ENCODE results near the gene KYNU. TPM values are rescaled to one million over a fixed set of nuclear protein-coding genes. Genes with fewer than 3 reads are reported as not detected.

The KYNU gene
- total RNA-seq, 4 donors from 2014 or later = 0.63 to 8.7 (median 4.2) TPM

DNA sequence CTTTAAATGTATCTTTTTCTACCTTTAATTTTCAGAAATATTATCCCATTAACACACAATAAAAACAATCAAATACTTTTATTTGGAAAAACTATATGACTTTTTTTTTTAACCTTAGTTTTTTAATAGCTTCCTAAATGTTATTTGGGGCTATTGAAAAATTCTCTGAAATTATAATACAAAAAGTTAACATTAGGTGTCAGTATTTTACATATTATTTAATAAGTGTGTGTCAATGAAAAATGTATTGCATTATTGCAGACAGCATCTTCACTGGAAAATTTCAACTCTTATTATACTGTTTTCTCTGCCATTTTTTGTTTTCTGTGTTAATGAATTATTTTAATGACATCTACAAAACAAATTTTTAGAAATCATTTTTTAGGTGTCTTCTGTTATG lies 200.6 kb downstream of the KYNU start:
- Histone ChIP-seq H3K27me3 (no peaks in the 10 kb centered on the region), H3K4me1 (no peaks in the 10 kb centered on the region), H3K27ac (no peak overlapping the region), H3K4me3 (no peak overlapping the region), H3K9me3 (peaks cover 0 to 11% (median 0%) of the 10 kb centered on the region in 4 donors), H3K36me3 (no peaks in the 10 kb centered on the region)
- TF ChIP-seq POLR2A (IDR thresholded peaks at IDR 0.05) (no peak), EP300 (IDR thresholded peaks at IDR 0.05) (no peak)
- TF ChIP-seq, protein P1, sequence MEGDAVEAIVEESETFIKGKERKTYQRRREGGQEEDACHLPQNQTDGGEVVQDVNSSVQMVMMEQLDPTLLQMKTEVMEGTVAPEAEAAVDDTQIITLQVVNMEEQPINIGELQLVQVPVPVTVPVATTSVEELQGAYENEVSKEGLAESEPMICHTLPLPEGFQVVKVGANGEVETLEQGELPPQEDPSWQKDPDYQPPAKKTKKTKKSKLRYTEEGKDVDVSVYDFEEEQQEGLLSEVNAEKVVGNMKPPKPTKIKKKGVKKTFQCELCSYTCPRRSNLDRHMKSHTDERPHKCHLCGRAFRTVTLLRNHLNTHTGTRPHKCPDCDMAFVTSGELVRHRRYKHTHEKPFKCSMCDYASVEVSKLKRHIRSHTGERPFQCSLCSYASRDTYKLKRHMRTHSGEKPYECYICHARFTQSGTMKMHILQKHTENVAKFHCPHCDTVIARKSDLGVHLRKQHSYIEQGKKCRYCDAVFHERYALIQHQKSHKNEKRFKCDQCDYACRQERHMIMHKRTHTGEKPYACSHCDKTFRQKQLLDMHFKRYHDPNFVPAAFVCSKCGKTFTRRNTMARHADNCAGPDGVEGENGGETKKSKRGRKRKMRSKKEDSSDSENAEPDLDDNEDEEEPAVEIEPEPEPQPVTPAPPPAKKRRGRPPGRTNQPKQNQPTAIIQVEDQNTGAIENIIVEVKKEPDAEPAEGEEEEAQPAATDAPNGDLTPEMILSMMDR (IDR thresholded peaks at IDR 0.05) = no peak
- DNase-seq (ENCODE audit: low spot score in 2 of 2) = no peak

DNA sequence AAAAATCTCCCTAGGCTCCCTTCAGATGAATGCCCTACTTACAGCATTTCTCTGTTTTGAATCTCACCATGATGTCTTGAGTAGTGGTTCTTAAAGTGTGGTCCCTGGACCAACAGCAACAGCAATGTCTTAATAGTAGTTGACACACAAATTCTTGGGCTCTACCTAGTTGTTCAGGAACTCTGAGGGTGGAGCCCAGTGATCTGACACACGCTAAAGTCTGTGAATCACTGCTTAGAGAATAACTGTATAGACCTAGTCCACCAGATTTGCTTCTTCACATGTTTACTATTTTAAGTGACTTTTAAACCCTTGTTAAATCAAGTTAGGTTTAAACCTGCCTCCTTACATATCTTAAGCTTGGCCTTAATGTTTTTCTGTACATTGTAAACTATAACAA lies 204.2 kb downstream of the KYNU start:
- peaks cover 0 to 8% (median 0%) of the 10 kb centered on the region in 4 donors for H3K9me3 ChIP-seq
- peaks cover 0 to 5% (median 2%) of the 10 kb centered on the region in 4 donors for H3K4me1 ChIP-seq
- H3K27ac ChIP-seq = no peak overlapping the region
- H3K36me3 ChIP-seq = no peaks in the 10 kb centered on the region
- 94 to 96% methylated on average over 1 of the region's 1 CpG for WGBS, 2 donors
- H3K4me3 ChIP-seq = no peak overlapping the region
- TF ChIP-seq POLR2A (IDR thresholded peaks at IDR 0.05) = no peak
- TF ChIP-seq EP300 (IDR thresholded peaks at IDR 0.05) = no peak
- TF ChIP-seq, protein P1 (IDR thresholded peaks at IDR 0.05) = no peak
- no peak for DNase-seq (ENCODE audit: low spot score in 2 of 2)
- no peaks in the 10 kb centered on the region for H3K27me3 ChIP-seq

- WGBS, 2 donors = 36 to 52% methylated on average over 2 of the region's 2 CpGs
- TF ChIP-seq, protein P1 (IDR thresholded peaks at IDR 0.05) = no peak
- no peak for TF ChIP-seq POLR2A (IDR thresholded peaks at IDR 0.05)
- TF ChIP-seq EP300 (IDR thresholded peaks at IDR 0.05) = no peak
- Histone ChIP-seq H3K27ac (no peak overlapping the region), H3K36me3 (no peaks in the 10 kb centered on the region), H3K27me3 (no peaks in the 10 kb centered on the region), H3K9me3 (peaks cover 0 to 8% (median 0%) of the 10 kb centered on the region in 4 donors), H3K4me1 (peaks cover 0 to 5% (median 2%) of the 10 kb centered on the region in 4 donors), H3K4me3 (no peak overlapping the region)
- DNase-seq (ENCODE audit: low spot score in 2 of 2) = no peak
These were observed 206.2 kb downstream of the KYNU start for GRCh38 chr2:143083636-143084035.

GRCh38 chr2:143084462-143084861 lies 207.0 kb downstream of the KYNU start:
- Histone ChIP-seq H3K9me3 (peaks cover 0 to 9% (median 0%) of the 10 kb centered on the region in 4 donors), H3K4me3 (no peak overlapping the region), H3K27me3 (no peaks in the 10 kb centered on the region), H3K4me1 (peaks cover 0 to 5% (median 2%) of the 10 kb centered on the region in 4 donors), H3K27ac (no peak overlapping the region), H3K36me3 (no peaks in the 10 kb centered on the region)
- WGBS, 2 donors = 92 to 99% methylated on average over 2 of the region's 2 CpGs
- TF ChIP-seq, protein P1 (IDR thresholded peaks at IDR 0.05) = no peak
- TF ChIP-seq POLR2A (IDR thresholded peaks at IDR 0.05) (no peak), EP300 (IDR thresholded peaks at IDR 0.05) (no peak)
- DNase-seq (ENCODE audit: low spot score in 2 of 2) = no peak

- Histone ChIP-seq H3K27ac (no peak overlapping the region), H3K27me3 (no peaks in the 10 kb centered on the region), H3K4me1 (peaks cover 0 to 5% (median 2%) of the 10 kb centered on the region in 4 donors), H3K9me3 (peaks cover 0 to 11% (median 0%) of the 10 kb centered on the region in 4 donors), H3K4me3 (no peak overlapping the region), H3K36me3 (no peaks in the 10 kb centered on the region)
- 95 to 100% methylated on average over 1 of the region's 1 CpG for WGBS, 2 donors
- no peak for DNase-seq (ENCODE audit: low spot score in 2 of 2)
- TF ChIP-seq, protein P1 (IDR thresholded peaks at IDR 0.05) = no peak
- TF ChIP-seq EP300 (IDR thresholded peaks at IDR 0.05) (no peak), POLR2A (IDR thresholded peaks at IDR 0.05) (no peak)
These were observed 207.8 kb downstream of the KYNU start for GRCh38 chr2:143085125-143085784.

Measured in tibial nerve (tissue), 4 donors.